ENCODE measurements around the gene ITGBL1. TPM values are rescaled to one million over a fixed set of nuclear protein-coding genes. Genes with fewer than 3 reads are reported as not detected.

The ITGBL1 gene
- total and polyA plus RNA-seq, 2 of the 4 experiments (the other 2 are of a cell fraction): 22.2 to 24.2 TPM

DNA sequence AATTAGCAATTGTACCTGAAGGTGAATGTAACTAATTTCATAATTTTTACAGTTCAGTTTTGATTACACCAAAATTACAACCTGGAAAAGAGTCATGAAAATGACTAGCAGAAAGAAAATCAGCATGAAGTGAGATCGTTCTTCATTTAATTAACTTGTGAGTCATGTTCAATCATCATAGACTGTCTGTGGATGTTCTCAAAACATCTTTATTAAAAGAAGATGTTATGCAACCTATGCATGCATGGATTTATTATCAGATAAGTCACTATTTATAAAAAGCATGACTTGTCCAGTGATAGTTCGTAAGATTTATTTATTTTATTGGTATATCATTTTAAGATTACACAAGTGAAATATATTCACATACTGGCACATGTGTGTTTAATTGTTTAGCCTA is 245.9 kb downstream of the ITGBL1 start:
- intact Hi-C loops (cut with micrococcal nuclease): no loop called here
- no peak overlapping the region for H2BK5ac ChIP-seq (ENCODE audit: low read depth, low read length, poor library complexity, severe bottlenecking)
- DNase-seq: peak; percentile 7

More for the DNA sequence above, 245.9 kb downstream of the ITGBL1 start:
- Histone ChIP-seq H4K20me1 (ENCODE audit: insufficient read depth, low read length) (no peaks in the 10 kb centered on the region), H3K56ac (ENCODE audit: extremely low read depth, insufficient read depth, low read length) (no peak overlapping the region), H3K9me1 (ENCODE audit: insufficient read depth, low read length) (no peaks in the 10 kb centered on the region), H3K36me3 (ENCODE audit: control insufficient read depth, insufficient read depth, low read length) (no peaks in the 10 kb centered on the region), H2BK20ac (ENCODE audit: low read depth, low read length) (no peak overlapping the region), H3K14ac (replicated peaks; ENCODE audit: low read depth, low read length) (no peak overlapping the region), H3K27me3 (ENCODE audit: control insufficient read depth, insufficient read depth, low read length) (no peaks in the 10 kb centered on the region), H3K9me3 (ENCODE audit: control insufficient read depth, insufficient read depth, low read length) (no peaks in the 10 kb centered on the region), H3K4ac (ENCODE audit: low read depth, low read length) (no peak overlapping the region), H3K9ac (ENCODE audit: low read depth, low read length) (no peak overlapping the region), H3K27ac (ENCODE audit: insufficient read depth, low read length) (no peak overlapping the region), H2AK5ac (ENCODE audit: low read depth, low read length) (no peak overlapping the region), H2AFZ (replicated peaks; ENCODE audit: low read length, poor library complexity) (no peak overlapping the region), H2BK15ac (ENCODE audit: low read depth, low read length) (no peak overlapping the region), H3K4me2 (ENCODE audit: low read depth, low read length) (no peak overlapping the region), H3K4me1 (ENCODE audit: control insufficient read depth, insufficient read depth, low read length) (no peaks in the 10 kb centered on the region), H3K18ac (ENCODE audit: low read depth, low read length) (no peak overlapping the region), H4K8ac (ENCODE audit: low read depth in 2 of 2, low read length in 2 of 2) (no peak overlapping the region), H2AK9ac (replicated peaks; ENCODE audit: low read depth, low read length, poor library complexity) (no peak overlapping the region), H3K79me1 (ENCODE audit: low read depth in 1 of 2, low read length in 2 of 2) (no peaks in the 10 kb centered on the region), H2BK120ac (ENCODE audit: low read depth, low read length) (no peak overlapping the region), H4K91ac (ENCODE audit: insufficient read depth, low read depth, low read length) (no peak overlapping the region), H4K5ac (ENCODE audit: low read depth, low read length) (no peak overlapping the region), H3K23ac (ENCODE audit: low read depth, low read length) (no peak overlapping the region), H3K4me3 (ENCODE audit: insufficient read depth, low read depth, low read length) (no peak overlapping the region)
- no CpG with 5 or more reads among the region's 2 CpGs for WGBS, 2 experiments (ENCODE audit: extremely low coverage in 2 of 2, insufficient read length in 1 of 2)
- in situ Hi-C loops (cut with MboI; ENCODE audit: low sequenced_read_pairs): no loop called here
- POLR2A ChIA-PET (ENCODE audit: unreplicated experiment): no interaction called here
- TF ChIP-seq CEBPB (IDR thresholded peaks at IDR 0.05; ENCODE audit: low read depth, low read length): peak; percentile 31; the same call in 1 of the 2 replicates
- no peak for TF ChIP-seq MAFK (IDR thresholded peaks at IDR 0.05; ENCODE audit: low read depth, low read length)
- BruUV-seq (replicated peaks): no TSS peak
- dilution Hi-C loops (cut with HindIII; ENCODE audit: low sequenced_read_pairs, unreplicated experiment): no loop called here
- ATAC-seq (ENCODE audit: low read depth): no peak
- CTCF ChIA-PET: no interaction called here

All from IMR-90 (cell line).